ENCODE results near the gene SH3BP4.

SH3BP4 gene

DNA sequence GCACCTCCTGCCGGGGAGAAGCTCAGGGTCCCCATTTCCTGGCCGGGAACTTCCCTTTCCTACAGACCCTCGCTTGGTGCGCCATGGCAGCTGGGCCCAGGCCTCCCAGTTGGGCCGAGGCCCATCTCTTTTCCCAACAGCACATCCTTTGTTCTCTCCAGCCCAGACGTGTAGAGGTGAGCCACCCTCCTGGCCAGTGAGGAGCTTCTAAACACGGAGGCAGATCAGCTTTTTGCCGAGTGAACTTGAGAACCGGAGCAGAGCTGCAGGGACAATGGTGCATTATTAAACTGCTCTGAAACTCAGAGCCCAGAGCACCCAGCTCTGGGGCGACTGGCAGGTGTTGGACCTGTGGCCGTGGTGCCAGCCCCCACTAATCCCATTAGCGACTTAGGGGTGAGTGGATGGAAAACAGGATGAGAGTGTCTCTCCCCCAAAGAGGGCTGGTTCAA is 25.4 kb downstream of the SH3BP4 start:
- H3F3A ChIP-seq (ENCODE audit: insufficient read depth), result no peaks in the 10 kb centered on the region
- H3K27me3 ChIP-seq (ENCODE audit: low read length), result no peaks in the 10 kb centered on the region
- no peak overlapping the region for H3K9ac ChIP-seq (ENCODE audit: low read length)
- H3K4me2 ChIP-seq (ENCODE audit: low read depth, low read length, poor library complexity, severe bottlenecking), result no peak overlapping the region
- H2AFZ ChIP-seq (ENCODE audit: low read depth, low read length, severe bottlenecking), result no peak overlapping the region
- no peaks in the 10 kb centered on the region for H3K9me3 ChIP-seq (ENCODE audit: insufficient read depth, low read length)
- TF ChIP-seq EZH2phosphoT487 (conservative IDR thresholded peaks at IDR 0.05; ENCODE audit: low read length), result no peak
- TF ChIP-seq, protein P1, sequence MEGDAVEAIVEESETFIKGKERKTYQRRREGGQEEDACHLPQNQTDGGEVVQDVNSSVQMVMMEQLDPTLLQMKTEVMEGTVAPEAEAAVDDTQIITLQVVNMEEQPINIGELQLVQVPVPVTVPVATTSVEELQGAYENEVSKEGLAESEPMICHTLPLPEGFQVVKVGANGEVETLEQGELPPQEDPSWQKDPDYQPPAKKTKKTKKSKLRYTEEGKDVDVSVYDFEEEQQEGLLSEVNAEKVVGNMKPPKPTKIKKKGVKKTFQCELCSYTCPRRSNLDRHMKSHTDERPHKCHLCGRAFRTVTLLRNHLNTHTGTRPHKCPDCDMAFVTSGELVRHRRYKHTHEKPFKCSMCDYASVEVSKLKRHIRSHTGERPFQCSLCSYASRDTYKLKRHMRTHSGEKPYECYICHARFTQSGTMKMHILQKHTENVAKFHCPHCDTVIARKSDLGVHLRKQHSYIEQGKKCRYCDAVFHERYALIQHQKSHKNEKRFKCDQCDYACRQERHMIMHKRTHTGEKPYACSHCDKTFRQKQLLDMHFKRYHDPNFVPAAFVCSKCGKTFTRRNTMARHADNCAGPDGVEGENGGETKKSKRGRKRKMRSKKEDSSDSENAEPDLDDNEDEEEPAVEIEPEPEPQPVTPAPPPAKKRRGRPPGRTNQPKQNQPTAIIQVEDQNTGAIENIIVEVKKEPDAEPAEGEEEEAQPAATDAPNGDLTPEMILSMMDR (IDR thresholded peaks at IDR 0.05; ENCODE audit: insufficient read depth, low read length, poor library complexity, severe bottlenecking), result no peak
- no peaks in the 10 kb centered on the region for H4K20me1 ChIP-seq (ENCODE audit: low read depth, low read length)
- no peaks in the 10 kb centered on the region for H3K79me2 ChIP-seq (ENCODE audit: insufficient read depth, low read length)
- H3K4me3 ChIP-seq (ENCODE audit: insufficient read depth, low read length, poor library complexity, severe bottlenecking), result no peak overlapping the region
- no peaks in the 10 kb centered on the region for H3K36me3 ChIP-seq (ENCODE audit: low read length)
- H3K9me2 ChIP-seq (replicated peaks; ENCODE audit: insufficient read depth, low read length), result no peaks in the 10 kb centered on the region
- H3K27ac ChIP-seq (ENCODE audit: low read depth, low read length), result no peak overlapping the region

DNA sequence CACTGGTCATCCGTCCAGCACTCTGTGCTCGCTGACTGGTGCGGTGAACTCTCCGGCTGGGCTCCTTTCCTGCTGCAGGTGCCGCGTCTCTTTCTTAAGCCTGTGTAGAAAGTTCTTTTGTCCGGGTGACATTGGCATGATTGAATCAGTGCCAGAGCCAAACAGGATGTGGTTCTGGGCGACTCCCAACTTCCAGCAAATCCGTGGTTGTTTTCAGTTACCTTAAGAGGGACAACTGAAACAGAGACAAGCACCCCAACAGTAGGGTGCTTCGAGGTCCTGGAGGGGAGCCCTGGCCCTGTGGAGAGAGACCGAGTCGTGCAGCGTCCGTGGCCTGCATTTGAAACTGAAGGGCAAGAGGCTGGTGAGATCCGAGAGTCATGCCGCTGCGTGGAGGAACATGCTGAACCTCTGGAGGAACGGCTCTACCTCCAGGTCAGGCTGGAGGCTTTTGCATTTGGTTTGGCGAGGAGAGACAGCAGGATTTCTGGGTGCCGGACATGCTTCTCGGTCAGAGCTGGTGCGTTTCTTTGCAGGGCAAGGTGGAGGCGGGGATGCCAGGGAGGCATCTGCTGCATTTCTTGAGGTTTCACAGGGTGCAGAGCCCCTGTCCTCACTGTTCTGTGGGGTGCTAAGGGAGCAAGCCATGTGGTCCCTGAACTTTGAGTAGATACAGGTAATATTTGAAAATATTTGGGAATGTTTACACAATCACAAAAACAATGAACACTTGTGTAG is 26.8 kb downstream of the SH3BP4 start:
- TF ChIP-seq EZH2phosphoT487 (conservative IDR thresholded peaks at IDR 0.05; ENCODE audit: low read length), result no peak
- TF ChIP-seq, protein P1 (IDR thresholded peaks at IDR 0.05; ENCODE audit: insufficient read depth, low read length, poor library complexity, severe bottlenecking), result no peak
- Histone ChIP-seq H3K9me3 (ENCODE audit: insufficient read depth, low read length) (no peaks in the 10 kb centered on the region), H2AFZ (ENCODE audit: low read depth, low read length, severe bottlenecking) (no peak overlapping the region), H3K9ac (ENCODE audit: low read length) (no peak overlapping the region), H3F3A (ENCODE audit: insufficient read depth) (no peaks in the 10 kb centered on the region), H4K20me1 (ENCODE audit: low read depth, low read length) (no peaks in the 10 kb centered on the region), H3K79me2 (ENCODE audit: insufficient read depth, low read length) (no peaks in the 10 kb centered on the region), H3K4me2 (ENCODE audit: low read depth, low read length, poor library complexity, severe bottlenecking) (no peak overlapping the region), H3K27ac (ENCODE audit: low read depth, low read length) (no peak overlapping the region), H3K9me2 (replicated peaks; ENCODE audit: insufficient read depth, low read length) (no peaks in the 10 kb centered on the region), H3K4me3 (ENCODE audit: insufficient read depth, low read length, poor library complexity, severe bottlenecking) (no peak overlapping the region), H3K36me3 (ENCODE audit: low read length) (no peaks in the 10 kb centered on the region), H3K27me3 (ENCODE audit: low read length) (no peaks in the 10 kb centered on the region)

- Histone ChIP-seq H2AFZ (ENCODE audit: low read depth, low read length, severe bottlenecking) (no peak overlapping the region), H3K4me2 (ENCODE audit: low read depth, low read length, poor library complexity, severe bottlenecking) (no peak overlapping the region), H4K20me1 (ENCODE audit: low read depth, low read length) (no peaks in the 10 kb centered on the region), H3K9me2 (replicated peaks; ENCODE audit: insufficient read depth, low read length) (no peaks in the 10 kb centered on the region), H3K27ac (ENCODE audit: low read depth, low read length) (no peak overlapping the region), H3K79me2 (ENCODE audit: insufficient read depth, low read length) (no peaks in the 10 kb centered on the region), H3K9ac (ENCODE audit: low read length) (no peak overlapping the region), H3K36me3 (ENCODE audit: low read length) (no peaks in the 10 kb centered on the region), H3K9me3 (ENCODE audit: insufficient read depth, low read length) (no peaks in the 10 kb centered on the region), H3K27me3 (ENCODE audit: low read length) (no peaks in the 10 kb centered on the region), H3F3A (ENCODE audit: insufficient read depth) (no peaks in the 10 kb centered on the region), H3K4me3 (ENCODE audit: insufficient read depth, low read length, poor library complexity, severe bottlenecking) (no peak overlapping the region)
- TF ChIP-seq, protein P1 (IDR thresholded peaks at IDR 0.05; ENCODE audit: insufficient read depth, low read length, poor library complexity, severe bottlenecking), result no peak
- no peak for TF ChIP-seq EZH2phosphoT487 (conservative IDR thresholded peaks at IDR 0.05; ENCODE audit: low read length)
Measured at GRCh38 chr2:234979204-234980167, 27.7 kb downstream of the SH3BP4 start.

Measured in SU-DHL-6 (cell line).